DMS153 (cell line): Measurements from ENCODE around the gene POLE.
A peak's percentile ranks its signal among the peaks of the same experiment; 100 is the strongest.
"Not testable (repeated sequence)": the region's sequence is repeated elsewhere in the genome, so short reads cannot be mapped to it uniquely, and the experiment has no call there.

Experiments
- DNase-seq: peaks from one replicate; lab custom pipeline; 2025; lab: John Stamatoyannopoulos, UW

Gene POLE

DNA sequence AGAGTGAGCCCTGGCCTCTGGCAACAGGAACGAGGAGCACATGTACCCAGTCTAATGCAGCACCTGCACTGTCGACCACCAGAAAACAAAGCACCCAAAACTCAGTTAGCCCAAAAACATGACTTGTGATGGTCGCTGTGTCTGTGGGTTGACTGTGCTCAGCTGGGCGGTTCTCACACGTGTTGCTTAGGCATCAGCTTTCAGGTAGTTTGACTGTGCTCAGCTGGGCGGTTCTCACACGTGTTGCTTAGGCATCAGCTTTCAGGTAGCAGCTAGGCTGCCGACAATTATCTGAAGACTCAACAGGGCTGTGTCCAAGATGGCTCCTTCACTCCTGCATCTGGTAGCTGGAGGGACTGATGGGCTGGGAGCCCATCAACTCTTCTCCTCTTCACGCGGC is 75.5 kb downstream of the POLE start:
- no peak for DNase-seq

DNA sequence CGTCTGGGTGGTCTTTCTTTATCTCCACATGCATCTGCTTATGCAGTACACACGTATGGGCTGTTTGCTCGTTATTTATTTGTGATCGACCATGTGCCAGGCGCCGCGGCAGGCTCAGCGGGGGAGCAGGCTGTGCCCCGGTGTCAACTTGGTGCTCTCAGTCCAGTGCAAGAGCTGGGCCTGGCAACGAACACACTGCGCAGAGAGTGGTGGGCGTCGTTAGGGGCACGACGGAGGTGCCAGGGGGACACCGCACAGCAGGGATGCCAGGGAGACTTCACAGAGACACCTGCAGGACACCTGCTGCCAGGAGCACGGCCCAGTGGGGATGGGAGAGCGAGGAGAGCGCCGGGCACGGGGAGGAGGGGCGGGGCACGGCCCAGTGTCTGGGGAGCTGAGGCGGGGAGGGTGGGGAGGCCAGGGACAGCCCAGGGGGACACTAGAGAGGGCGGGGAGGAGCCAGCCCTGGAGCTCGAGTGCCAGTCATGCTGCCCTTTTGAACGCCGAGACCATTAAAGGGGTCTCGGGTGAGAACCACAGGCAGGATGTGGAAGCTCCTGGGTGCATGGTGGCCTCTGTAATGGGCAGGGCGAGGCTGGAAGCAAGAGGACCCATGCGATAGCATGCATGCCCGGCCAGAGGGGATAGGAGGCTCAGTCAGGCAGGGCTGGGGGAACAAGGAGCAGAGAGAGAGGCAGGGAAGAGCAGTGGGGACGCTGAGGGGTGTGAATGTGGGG is 76.1 kb downstream of the POLE start:
- DNase-seq: no peak

- DNase-seq: no peak
These were observed 76.9 kb downstream of the POLE start, which contains the start of gene LRCOL1 for GRCh38 chr12:132610051-132610759. Gene LRCOL1, minus strand, starts transcription at chr12:132610582. Its CDS starts 4,331 bp downstream, at chr12:132606251.

DNA sequence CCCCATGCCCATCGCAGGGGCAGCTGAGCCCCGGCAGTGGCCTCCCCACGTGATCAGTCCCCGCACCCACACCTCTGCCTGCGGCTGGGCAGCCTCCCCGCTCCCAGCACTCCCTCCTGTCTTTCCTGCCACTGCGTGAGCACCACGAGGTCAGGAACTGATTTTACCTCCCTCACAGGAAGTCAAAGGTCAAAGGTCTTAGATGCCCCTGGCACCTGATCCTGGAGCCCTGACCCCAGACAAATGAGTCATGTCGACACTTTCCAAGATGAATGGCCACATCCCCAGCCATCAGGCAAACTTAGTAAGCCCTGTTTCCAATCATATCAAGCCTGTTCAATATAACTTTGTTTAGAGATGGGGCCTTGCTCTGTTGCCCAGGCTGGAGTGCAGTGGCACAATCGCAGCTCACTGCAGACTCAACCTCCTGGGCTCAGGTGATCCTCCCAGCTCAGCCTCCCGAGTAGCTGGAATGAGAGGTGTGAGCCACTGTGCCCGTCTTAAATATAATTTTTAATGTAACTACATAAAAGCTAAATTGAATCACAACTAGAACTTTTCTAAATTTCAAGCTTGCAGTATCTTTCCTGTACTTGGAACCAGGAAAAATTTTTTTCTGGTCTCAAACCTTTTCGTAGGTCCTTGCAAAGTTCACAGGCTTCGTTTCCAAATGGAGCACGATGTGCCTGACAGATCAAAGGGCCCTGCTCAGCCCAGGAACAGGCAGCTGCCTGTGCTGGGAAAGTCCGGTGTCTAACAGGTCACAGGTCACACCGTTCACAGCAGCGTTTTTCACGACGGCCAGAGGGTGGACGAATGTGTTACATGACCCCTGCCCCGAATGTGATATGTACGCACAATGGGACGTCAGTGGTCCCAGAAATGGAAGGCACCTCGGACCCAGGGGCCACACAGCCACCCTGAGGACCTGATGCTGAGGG is 78.6 kb downstream of the POLE start:
- no peak for DNase-seq

GRCh38 chr12:132606927-132607326 is 80.2 kb downstream of the POLE start:
- DNase-seq: no peak

DNA sequence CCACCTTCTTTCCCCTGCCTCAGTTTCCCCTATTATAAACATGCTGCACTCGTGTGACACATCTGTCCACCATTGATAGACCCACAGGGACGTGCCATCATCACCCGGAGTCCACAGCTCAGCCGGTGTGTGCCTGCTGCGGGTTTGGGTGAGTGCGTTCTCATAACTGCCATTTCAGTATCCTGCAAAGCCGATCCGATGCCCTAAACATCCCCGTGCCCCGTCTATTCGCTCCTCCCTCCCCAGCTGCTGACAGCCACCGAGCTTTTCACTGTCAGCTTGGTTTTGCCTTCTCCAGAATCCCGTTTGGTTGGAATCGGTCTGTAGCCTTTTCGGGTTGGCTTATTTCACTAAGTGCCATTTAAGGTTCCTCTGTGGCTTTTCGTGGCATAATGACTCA is 80.7 kb downstream of the POLE start:
- no peak for DNase-seq

GRCh38 chr12:132605892-132606291 is 81.2 kb downstream of the POLE start:
- DNase-seq: no peak

GRCh38 chr12:132604668-132605441 is 82.3 kb downstream of the POLE start:
- no peak for DNase-seq

DNA sequence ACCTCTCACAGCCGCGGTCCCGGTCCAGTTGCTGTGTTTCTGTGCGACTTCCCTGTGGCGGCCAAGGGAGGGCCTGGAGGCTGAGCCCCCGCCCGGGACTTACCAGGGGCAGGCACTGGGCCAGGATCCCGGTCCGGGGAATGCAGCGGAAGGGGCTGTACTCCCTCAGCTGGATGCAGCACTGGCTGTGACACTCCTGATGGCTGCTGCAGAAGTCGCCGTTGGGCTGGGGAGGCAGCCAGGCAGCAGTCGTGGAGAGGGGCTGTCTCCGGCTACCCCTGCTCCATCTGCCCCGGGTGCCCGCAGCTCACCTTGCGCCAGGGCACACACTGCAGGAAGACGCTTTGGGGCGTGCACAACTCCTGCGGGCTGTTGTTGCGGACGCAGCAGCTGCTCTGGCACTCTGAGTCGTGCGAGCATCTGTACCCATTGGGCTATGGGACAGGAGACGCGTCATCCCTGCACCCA is 83.0 kb downstream of the POLE start:
- DNase-seq: no peak

- no peak for DNase-seq
These were observed 83.6 kb downstream of the POLE start for GRCh38 chr12:132603240-132604150.

DNA sequence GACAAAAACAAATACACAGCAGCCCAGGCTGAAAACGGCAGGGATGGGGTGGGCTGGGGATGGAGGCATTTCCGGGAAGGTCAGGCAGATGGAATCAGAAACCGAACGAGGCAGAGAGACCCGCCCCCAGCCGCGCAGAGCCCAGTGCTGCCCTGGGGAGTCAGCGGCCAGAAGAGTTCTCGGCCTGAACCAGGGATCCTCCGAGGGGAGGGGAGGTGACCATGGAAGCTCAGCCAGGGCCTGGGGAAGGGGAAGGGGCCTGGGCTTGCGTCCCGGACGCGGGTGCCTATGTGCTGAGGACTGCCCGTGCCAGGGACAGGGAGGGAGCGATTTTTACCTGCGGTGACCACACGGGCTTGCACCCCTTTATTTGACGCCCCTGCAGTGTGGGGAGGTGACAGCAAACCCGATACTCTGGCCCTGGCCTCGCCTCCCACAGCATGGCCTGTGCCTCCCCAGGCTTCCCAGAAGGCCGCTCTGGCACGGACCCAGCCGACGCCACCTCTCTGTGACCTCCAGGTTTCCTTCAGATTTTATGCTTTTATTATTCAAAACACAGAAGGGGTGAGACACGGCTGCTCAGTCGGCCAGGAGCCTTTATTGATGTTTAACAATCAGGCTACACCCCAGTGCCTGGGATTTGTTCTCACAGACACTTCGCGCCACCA is 84.4 kb downstream of the POLE start:
- DNase-seq: peak; percentile 14

- DNase-seq: no peak
These were observed 85.8 kb downstream of the POLE start for GRCh38 chr12:132601171-132601883.

DNA sequence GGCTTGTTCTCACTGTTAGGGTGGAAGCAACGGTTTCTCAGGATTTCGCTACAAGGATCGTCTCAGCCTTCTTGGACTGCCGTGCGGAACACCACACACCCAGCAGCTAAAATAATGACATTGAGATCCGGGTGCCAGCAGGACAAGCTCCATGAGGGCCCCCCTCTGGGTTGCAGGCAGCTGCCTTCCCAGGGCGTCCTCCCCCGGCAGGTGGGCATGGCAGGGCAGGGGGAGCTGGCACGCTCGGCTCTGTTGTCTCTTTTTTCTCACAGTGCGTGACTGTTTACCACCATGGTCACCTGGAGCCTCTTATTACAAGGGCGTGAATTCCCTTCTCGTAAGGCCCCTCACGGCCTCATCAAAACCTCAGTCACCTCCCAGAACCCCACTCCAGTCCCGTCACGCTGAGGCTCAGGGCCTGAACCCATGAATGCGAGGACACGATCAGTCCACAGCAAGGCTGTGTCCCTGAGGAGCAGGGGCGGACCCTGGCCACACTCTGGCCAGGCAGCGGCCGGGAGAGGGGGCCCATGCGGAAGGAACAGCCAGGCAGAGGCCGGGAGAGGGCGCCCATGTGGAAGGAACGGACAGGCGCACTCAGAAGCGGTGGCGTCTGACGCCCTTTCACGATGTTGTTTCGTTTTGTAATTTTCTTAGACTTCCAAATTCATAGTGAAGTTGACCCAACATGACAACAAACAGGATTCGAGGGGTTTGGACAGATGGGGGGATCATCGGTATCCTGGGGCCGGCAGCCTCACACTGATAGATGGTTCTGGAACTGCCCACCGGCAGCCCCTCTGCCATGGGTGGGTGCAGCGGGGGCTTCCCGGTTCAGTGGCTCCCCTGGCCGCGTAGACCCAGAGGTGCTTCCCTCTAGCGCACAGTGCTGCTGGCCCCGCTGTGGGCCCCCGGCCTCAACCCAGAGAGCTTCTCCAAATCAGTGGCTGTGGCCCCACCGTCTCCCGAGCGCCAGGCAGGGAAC is 86.8 kb downstream of the POLE start:
- DNase-seq: peak; percentile 36

DNA sequence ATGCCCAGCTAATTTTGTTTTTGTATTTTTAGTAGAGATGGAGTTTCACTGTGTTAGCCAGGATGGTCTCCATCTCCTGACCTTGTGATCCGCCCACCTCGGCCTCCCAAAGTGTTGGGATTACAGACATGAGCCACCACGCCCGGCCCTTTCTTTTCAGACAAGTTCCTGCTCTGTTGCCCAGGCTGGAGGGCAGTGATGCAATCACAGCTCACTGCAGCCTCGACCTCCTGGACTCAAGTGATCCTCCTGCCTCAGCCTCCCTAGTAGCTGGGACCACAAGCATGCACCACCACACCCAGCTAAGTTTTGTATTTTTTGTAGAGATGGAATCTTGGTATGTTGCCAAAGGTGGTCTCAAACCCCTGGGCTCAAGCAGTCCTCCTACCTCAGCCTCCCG is 87.6 kb downstream of the POLE start:
- not testable (repeated sequence) for DNase-seq

GRCh38 chr12:132597333-132598316 is 89.5 kb downstream of the POLE start:
- no peak for DNase-seq

- no peak for DNase-seq
These were observed 91.1 kb downstream of the POLE start for GRCh38 chr12:132596016-132596415.

- no peak for DNase-seq
These were observed 92.0 kb downstream of the POLE start for GRCh38 chr12:132595183-132595582.
